Stimulated activated CD8-positive, alpha-beta memory T cell treated with anti-CD3 and anti-CD28 coated beads, Interleukin-4, amount 100 ng/mL, for 24 hours (primary cell): ENCODE results near the gene S100A6.
"Not testable (repeated sequence)": the region's sequence is repeated elsewhere in the genome, so short reads cannot be mapped to it uniquely, and the experiment has no call there.

Source experiments
- DNase-seq: peaks from one replicate; pipeline ENCODE4 v3.0.0-alpha.2; 2020; ENCODE audit warnings: low read depth

The S100A6 gene

GRCh38 chr1:153563991-153564390 lies 28.2 kb upstream of the S100A6 start:
- no peak for DNase-seq

GRCh38 chr1:153563483-153563901 lies 27.7 kb upstream of the S100A6 start:
- DNase-seq, result no peak

- not testable (repeated sequence) for DNase-seq
Observed at GRCh38 chr1:153562021-153562420, 26.2 kb upstream of the S100A6 start.

- no peak for DNase-seq
Observed at GRCh38 chr1:153561466-153561985, 25.7 kb upstream of the S100A6 start.

GRCh38 chr1:153560771-153561465 lies 25.1 kb upstream of the S100A6 start:
- no peak for DNase-seq

- DNase-seq, result no peak
Observed at GRCh38 chr1:153560241-153560640, 24.4 kb upstream of the S100A6 start.

GRCh38 chr1:153557877-153558276 lies 22.1 kb upstream of the S100A6 start:
- no peak for DNase-seq

- DNase-seq, result no peak
Observed at GRCh38 chr1:153556348-153556747, 20.6 kb upstream of the S100A6 start.

GRCh38 chr1:153553830-153554541 lies 18.2 kb upstream of the S100A6 start:
- no peak for DNase-seq

GRCh38 chr1:153553096-153553495 lies 17.3 kb upstream of the S100A6 start:
- DNase-seq, result no peak

- no peak for DNase-seq
Observed at GRCh38 chr1:153552335-153552734, 16.5 kb upstream of the S100A6 start.

GRCh38 chr1:153550827-153551500 lies 15.2 kb upstream of the S100A6 start:
- no peak for DNase-seq

GRCh38 chr1:153550398-153550758 lies 14.6 kb upstream of the S100A6 start:
- DNase-seq, result no peak

- DNase-seq, result no peak
Observed at GRCh38 chr1:153549741-153550397, 14.1 kb upstream of the S100A6 start.

GRCh38 chr1:153548722-153549688 lies 13.2 kb upstream of the S100A6 start, which contains the start of gene S100A3:
TSS of gene S100A3 (minus strand) at chr1:153549258. CDS start at chr1:153548485, 773 bp downstream.
- no peak for DNase-seq

GRCh38 chr1:153547560-153548551 lies 12.1 kb upstream of the S100A6 start:
- no peak for DNase-seq

- no peak for DNase-seq
Observed at GRCh38 chr1:153546796-153547559, 11.2 kb upstream of the S100A6 start.

GRCh38 chr1:153546371-153546770 lies 10.6 kb upstream of the S100A6 start:
- no peak for DNase-seq
